Naive thymus-derived CD4-positive, alpha-beta T cell (primary cell): ENCODE measurements around the gene P2RY6. TPM values are rescaled to one million over a fixed set of nuclear protein-coding genes. Genes with fewer than 3 reads are reported as not detected.
A peak's percentile ranks its signal among the peaks of the same experiment; 100 is the strongest.
"Not testable (repeated sequence)": the region's sequence is repeated elsewhere in the genome, so short reads cannot be mapped to it uniquely, and the experiment has no call there.

Experiments
- ATAC-seq: fragments of 150-1000 bp; cut with Tn5 transposase; 2 replicates; pipeline ENCODE4 v1.10.0; 2021; ENCODE audit warnings: mild to moderate bottlenecking, moderate library complexity
- CTCF ChIA-PET: fragments of 350-600 bp; sonication (Branson Sonifier 250); formaldehyde crosslinking; loops from one replicate; lab custom pipeline; 2021; ENCODE audit warnings: antibody characterized with exemption; lab: Charles Lee
- POLR2A ChIA-PET: fragments of 350-600 bp; sonication (Branson Sonifier 250); formaldehyde crosslinking; loops from one replicate; lab custom pipeline; 2021; ENCODE audit warnings: antibody characterized with exemption, inconsistent platforms; lab: Charles Lee
- DNase-seq, 9 donors: peaks; one replicate each; pipeline versions ENCODE4 v3.0.0 to v3.0.0-alpha.2; 2020 to 2022; ENCODE audit warnings: mixed read lengths in 1 of 9
- H3K27ac ChIP-seq: one replicate; pipeline ENCODE4 v1.7.0; 2013; ENCODE audit warnings: mild to moderate bottlenecking, low read depth, low read length, moderate library complexity
- H3K27me3 ChIP-seq, 2 donors: one replicate each; pipeline ENCODE4 v1.7.0; 2013; ENCODE audit warnings: low read length in 2 of 2, mild to moderate bottlenecking in 2 of 2, moderate library complexity in 2 of 2; ENCODE audit not compliant: control insufficient read depth in 2 of 2, insufficient read depth in 2 of 2
- H3K36me3 ChIP-seq, 3 experiments: 1 replicate in 2 of 3; 2 replicates in 1 of 3; pipeline ENCODE4 v1.7.0; 2013; ENCODE audit warnings: low read length in 3 of 3, mild to moderate bottlenecking in 3 of 3, moderate library complexity in 1 of 3; ENCODE audit not compliant: insufficient read depth in 3 of 3, control insufficient read depth in 2 of 3
- H3K4me1 ChIP-seq, 2 donors: one replicate each; pipeline ENCODE4 v1.7.0; 2013; ENCODE audit warnings: low read length in 2 of 2, mild to moderate bottlenecking in 2 of 2, moderate library complexity in 1 of 2; ENCODE audit not compliant: control insufficient read depth in 2 of 2, insufficient read depth in 2 of 2
- H3K4me3 ChIP-seq: 2 replicates; pipeline ENCODE4 v1.7.0; 2013; ENCODE audit warnings: mild to moderate bottlenecking, low read length
- H3K9me3 ChIP-seq, 3 experiments: 1 replicate in 2 of 3; 2 replicates in 1 of 3; pipeline ENCODE4 v1.7.0; 2013; ENCODE audit warnings: low read length in 3 of 3; ENCODE audit not compliant: control insufficient read depth in 2 of 3
- H3K27ac Mint-ChIP-seq, 9 donors: one replicate each; pipeline ENCODE4 v1.8.0; 2020 to 2022; ENCODE audit warnings: mixed read lengths in 9 of 9, mild to moderate bottlenecking in 8 of 9, moderate library complexity in 5 of 9, inconsistent platforms in 2 of 9
- H3K27me3 Mint-ChIP-seq, 5 donors: one replicate each; pipeline ENCODE4 v1.8.0; 2021 to 2022; ENCODE audit warnings: mixed read lengths in 5 of 5, mild to moderate bottlenecking in 1 of 5
- H3K36me3 Mint-ChIP-seq, 5 donors: one replicate each; pipeline ENCODE4 v1.8.0; 2020 to 2022; ENCODE audit warnings: mixed read lengths in 5 of 5, mild to moderate bottlenecking in 3 of 5, inconsistent platforms in 1 of 5
- H3K4me1 Mint-ChIP-seq, 7 donors: one replicate each; pipeline ENCODE4 v1.8.0; 2020 to 2022; ENCODE audit warnings: mixed read lengths in 7 of 7, mild to moderate bottlenecking in 3 of 7, inconsistent platforms in 1 of 7
- H3K4me3 Mint-ChIP-seq, 10 donors: one replicate each; pipeline ENCODE4 v1.8.0; 2020 to 2022; ENCODE audit warnings: mild to moderate bottlenecking in 10 of 10, mixed read lengths in 10 of 10, moderate library complexity in 6 of 10, inconsistent platforms in 2 of 10
- H3K9me3 Mint-ChIP-seq, 11 donors: one replicate each; pipeline ENCODE4 v1.8.0; 2020 to 2022; ENCODE audit warnings: mixed read lengths in 11 of 11, mild to moderate bottlenecking in 4 of 11, inconsistent platforms in 1 of 11, moderate library complexity in 1 of 11
- intact Hi-C, 2 donors: fragments of 100-400 bp; cut with micrococcal nuclease; formaldehyde crosslinking; loops; one replicate each; pipeline ENCODE4 v1.15.1; 2023
- polyA plus RNA-seq, 2 donors: library from polyadenylated mRNA; unstranded; fragments of 300-500 nt; fragmentation: Illumina TruSeq; gene quantifications; one replicate each; pipeline ENCODE4 v1.2.3, GENCODE V29; 2021
- total RNA-seq, 6 experiments: library from RNA in 5 of 6; stranded (reverse) in 5 of 6; gene quantifications; 1 replicate in 5 of 6; 2 replicates in 1 of 6; pipeline ENCODE4 v1.2.3 and lab custom pipeline; 2021 to 2026

The P2RY6 gene
- total and polyA plus RNA-seq, 7 experiments from 2014 or later: 0.34 to 1.8 (median 0.92) TPM; not detected in 4

DNA sequence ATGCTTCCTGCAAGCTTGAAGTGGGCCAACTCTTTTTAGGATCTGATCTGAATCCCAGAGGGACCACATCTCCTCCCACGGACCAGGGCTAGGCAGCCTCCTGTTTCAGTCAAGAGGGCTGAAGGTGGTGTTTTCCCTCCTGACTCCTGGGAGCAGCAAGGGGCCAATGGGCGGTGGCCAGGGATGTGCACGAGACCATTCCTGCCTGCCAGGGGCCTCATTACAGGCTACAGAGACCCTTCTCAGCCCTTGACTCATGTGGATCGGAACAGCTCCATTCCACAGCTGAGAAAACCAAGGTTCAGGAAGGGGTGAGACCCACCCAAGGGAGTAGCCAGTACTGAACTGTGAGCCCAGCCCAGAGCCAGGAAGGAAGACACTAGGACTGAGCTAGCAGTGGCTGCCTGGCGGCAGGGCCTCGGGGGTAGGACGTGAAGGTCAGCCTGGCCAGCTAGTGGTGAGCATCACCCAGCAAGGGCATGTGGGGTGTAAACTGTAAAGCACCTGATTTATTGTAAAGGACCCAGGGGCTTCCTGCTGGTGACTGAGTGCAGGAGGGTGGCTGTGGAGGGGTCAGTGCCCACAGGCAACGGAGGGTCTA is 3.4 kb upstream of the P2RY6 start:
- no peaks in the 10 kb centered on the region for H3K27me3 ChIP-seq
- H3K4me3 ChIP-seq: no peak overlapping the region
- Mint-ChIP-seq H3K27me3 (peaks cover 16 to 44% (median 21%) of the 10 kb centered on the region in 5 donors), H3K27ac (no peak overlapping the region), H3K36me3 (no peaks in the 10 kb centered on the region), H3K4me1 (peaks cover 0 to 2% (median 0%) of the 10 kb centered on the region in 7 donors), H3K9me3 (no peaks in the 10 kb centered on the region), H3K4me3 (no peak overlapping the region)
- no peaks in the 10 kb centered on the region for H3K9me3 ChIP-seq
- no peak overlapping the region for H3K27ac ChIP-seq
- no peak for ATAC-seq
- intact Hi-C loops: no loop called here
- no peaks in the 10 kb centered on the region for H3K36me3 ChIP-seq
- POLR2A ChIA-PET: no interaction called here
- H3K4me1 ChIP-seq: no peaks in the 10 kb centered on the region
- CTCF ChIA-PET: no interaction called here
- no peak for DNase-seq

DNA sequence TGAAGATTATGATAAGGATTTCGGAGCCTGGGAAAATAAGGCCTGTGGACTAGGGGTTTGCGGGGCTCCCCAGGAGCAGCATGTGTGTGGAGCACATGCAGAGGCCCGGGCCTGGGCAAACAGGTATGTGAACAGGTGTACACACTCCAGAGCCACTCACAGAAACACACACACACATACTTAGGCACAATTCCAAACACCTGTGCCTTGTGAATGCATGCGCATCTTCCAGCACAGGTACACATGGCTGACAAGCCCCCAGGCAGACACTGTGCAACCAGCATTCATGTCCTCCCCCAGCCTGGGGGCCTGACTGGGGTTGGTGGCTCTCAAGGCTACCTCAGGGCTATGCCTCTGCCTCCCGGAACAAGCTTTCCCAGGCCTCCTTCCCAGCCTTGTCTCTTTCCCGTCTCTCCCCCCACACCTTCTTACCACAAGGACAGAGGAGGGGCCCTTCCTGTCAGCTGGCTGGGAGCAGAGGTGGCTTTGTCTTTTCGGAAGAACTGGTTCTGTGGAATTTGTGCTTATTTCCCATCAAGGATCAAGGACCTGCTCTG is 2.6 kb upstream of the P2RY6 start:
- ATAC-seq (no peak), DNase-seq (no peak)
- Mint-ChIP-seq H3K4me1 (peaks cover 0 to 4% (median 0%) of the 10 kb centered on the region in 7 donors), H3K9me3 (no peaks in the 10 kb centered on the region), H3K27me3 (peaks cover 14 to 41% (median 19%) of the 10 kb centered on the region in 5 donors), H3K27ac (no peak overlapping the region), H3K4me3 (no peak overlapping the region), H3K36me3 (no peaks in the 10 kb centered on the region)
- H3K27ac ChIP-seq: no peak overlapping the region
- intact Hi-C loops: no loop called here
- H3K27me3 ChIP-seq: no peaks in the 10 kb centered on the region
- no peaks in the 10 kb centered on the region for H3K36me3 ChIP-seq
- ChIA-PET CTCF (no interaction called here), POLR2A (no interaction called here)
- no peak overlapping the region for H3K4me3 ChIP-seq
- H3K9me3 ChIP-seq: no peaks in the 10 kb centered on the region
- no peaks in the 10 kb centered on the region for H3K4me1 ChIP-seq

DNA sequence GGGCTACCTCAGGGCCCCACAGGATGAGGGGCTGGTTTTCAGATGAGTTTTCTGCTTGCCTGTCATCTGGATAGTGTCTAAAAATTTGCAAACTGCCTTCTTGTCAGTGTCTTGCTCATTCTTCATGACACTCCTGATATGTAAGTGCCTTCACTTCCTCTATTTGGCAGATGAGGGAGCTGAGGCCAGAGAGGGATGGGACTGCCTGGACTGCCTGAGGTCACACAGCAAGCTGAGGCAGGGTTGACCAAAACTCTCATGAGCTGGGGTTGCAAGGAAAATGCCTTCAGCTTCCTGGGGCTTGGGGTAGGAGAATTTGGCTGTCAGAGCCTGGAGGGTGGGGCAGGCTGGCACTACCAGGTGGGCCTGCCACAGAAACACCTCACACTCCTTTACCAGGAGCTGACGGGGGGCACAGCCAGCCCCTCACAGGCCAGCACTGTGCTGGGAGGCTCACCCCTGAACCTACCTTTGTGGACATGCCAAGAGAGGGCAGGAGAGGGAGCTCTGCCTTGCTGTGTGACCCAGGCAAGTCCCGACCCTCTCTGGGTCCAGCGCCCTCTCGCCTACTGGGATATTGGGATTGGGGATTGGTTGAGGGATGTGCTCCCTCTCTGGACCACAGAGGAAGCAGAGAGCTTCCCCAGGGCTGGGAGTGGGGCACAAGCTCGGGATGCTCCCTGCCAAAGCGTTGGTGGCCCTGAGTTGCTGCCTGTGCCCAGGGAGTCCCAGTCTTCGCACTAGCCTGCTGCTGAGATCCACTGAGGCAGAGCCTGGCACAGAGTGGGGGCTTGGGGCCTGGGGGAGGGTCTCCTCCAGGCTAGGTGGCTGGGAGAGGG is 1.9 kb upstream of the P2RY6 start:
- H3K27me3 ChIP-seq: no peaks in the 10 kb centered on the region
- Mint-ChIP-seq H3K36me3 (no peaks in the 10 kb centered on the region), H3K4me1 (peaks cover 0 to 4% (median 0%) of the 10 kb centered on the region in 7 donors), H3K9me3 (no peaks in the 10 kb centered on the region), H3K27ac (no peak overlapping the region), H3K27me3 (peaks cover 7 to 39% (median 12%) of the 10 kb centered on the region in 5 donors), H3K4me3 (no peak overlapping the region)
- intact Hi-C loops: no loop called here
- ATAC-seq (peak; percentile 44), DNase-seq (no peak)
- H3K36me3 ChIP-seq: no peaks in the 10 kb centered on the region
- H3K4me1 ChIP-seq: no peaks in the 10 kb centered on the region
- H3K9me3 ChIP-seq: no peaks in the 10 kb centered on the region
- H3K27ac ChIP-seq: no peak overlapping the region
- no peak overlapping the region for H3K4me3 ChIP-seq
- POLR2A ChIA-PET: no interaction called here
- CTCF ChIA-PET: no interaction called here

DNA sequence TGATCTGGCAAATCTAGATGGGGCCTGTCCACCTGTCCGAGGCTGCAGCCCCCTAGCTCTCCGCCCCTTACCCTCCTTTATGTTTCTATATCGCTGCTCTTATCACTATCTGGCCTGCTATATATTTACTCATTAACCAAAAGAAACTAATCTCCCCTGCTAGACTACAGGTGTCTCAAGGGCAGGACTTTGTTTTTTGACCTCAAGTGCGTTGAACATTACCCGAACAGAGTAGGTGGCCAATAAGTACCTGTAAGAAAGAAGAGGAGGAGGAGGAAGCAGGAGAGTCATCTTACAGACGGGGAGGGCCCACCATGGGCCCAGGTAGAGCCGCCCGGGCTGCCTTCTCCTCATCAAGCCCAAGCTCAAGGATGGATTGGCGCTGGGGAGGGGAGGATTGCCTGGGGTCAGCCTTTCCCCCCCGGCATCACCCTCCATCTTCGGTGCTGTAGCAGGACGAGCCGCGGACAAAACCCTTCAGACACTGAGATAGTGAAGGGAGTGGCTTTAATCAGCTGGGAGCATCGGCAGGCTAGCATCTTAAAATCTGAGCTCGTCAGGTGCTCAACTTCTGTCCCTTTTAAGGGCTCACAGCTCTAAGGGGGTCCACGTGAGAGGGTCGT is 1.2 kb upstream of the P2RY6 start:
- CTCF ChIA-PET: no interaction called here
- Mint-ChIP-seq H3K27ac (no peak overlapping the region), H3K4me1 (peaks cover 0 to 4% (median 0%) of the 10 kb centered on the region in 7 donors), H3K27me3 (peaks cover 3 to 38% (median 6%) of the 10 kb centered on the region in 5 donors), H3K9me3 (no peaks in the 10 kb centered on the region), H3K4me3 (no peak overlapping the region), H3K36me3 (no peaks in the 10 kb centered on the region)
- POLR2A ChIA-PET: no interaction called here
- Histone ChIP-seq H3K36me3 (no peaks in the 10 kb centered on the region), H3K27me3 (no peaks in the 10 kb centered on the region), H3K4me1 (no peaks in the 10 kb centered on the region), H3K4me3 (no peak overlapping the region), H3K27ac (no peak overlapping the region), H3K9me3 (no peaks in the 10 kb centered on the region)
- no peak for DNase-seq
- no peak for ATAC-seq
- intact Hi-C loops: no loop called here

DNA sequence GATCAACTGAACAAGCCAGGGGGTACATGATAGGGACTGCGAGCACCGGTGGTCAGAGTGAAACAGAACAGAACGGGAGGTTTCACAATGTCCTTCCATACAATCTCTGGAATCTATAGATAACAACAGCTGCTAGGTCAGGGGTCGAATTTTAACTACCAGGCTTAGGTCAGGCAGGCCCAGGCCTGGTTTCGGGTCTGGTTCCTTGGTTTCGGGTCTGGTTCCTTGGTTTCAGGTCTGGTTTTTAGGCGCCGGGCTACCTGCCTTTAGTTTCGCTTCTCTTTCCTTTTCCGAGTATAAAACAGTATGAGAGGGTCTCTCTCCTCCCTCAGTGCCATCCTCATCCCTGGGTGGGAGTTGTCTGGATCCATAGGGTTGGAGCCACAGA is 666 bp upstream of the P2RY6 start:
- H3K4me1 ChIP-seq, CTCF ChIA-PET, H3K4me1 Mint-ChIP-seq, H3K4me3 ChIP-seq, H3K9me3 Mint-ChIP-seq, H3K27me3 ChIP-seq, intact Hi-C loops, ATAC-seq, H3K36me3 Mint-ChIP-seq, H3K36me3 ChIP-seq, H3K27ac ChIP-seq, DNase-seq, H3K9me3 ChIP-seq, H3K4me3 Mint-ChIP-seq, POLR2A ChIA-PET: not testable (repeated sequence)
- Mint-ChIP-seq H3K27me3 (peaks cover 0 to 35% (median under 1%) of the 10 kb centered on the region in 5 donors), H3K27ac (peak overlapping the region in 1 of 9 donors; percentile 72)

DNA sequence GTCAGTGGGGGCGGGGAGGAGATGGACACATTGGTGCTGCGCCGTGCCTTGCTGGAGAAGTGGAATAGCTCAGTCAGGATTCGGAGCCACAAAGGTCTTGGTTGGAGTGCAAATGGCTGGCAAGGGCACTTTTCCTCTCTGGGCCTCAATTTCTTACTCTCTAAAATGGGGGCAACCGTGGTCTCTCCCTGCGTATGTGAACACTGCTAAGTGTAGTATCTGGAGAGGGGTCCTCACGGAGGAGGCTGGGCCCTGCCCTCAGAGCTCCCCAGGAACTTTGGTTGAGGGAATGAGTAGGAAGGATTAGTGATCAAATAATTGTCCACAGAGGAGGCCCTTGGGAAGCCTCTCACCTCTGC is 521 bp downstream of the P2RY6 start:
- no peak for DNase-seq
- no peak for ATAC-seq
- Mint-ChIP-seq H3K9me3 (no peaks in the 10 kb centered on the region), H3K27me3 (peaks cover 0 to 30% (median 0%) of the 10 kb centered on the region in 5 donors), H3K27ac (no peak overlapping the region), H3K4me1 (peaks cover 0 to 4% (median 0%) of the 10 kb centered on the region in 7 donors), H3K36me3 (no peaks in the 10 kb centered on the region), H3K4me3 (no peak overlapping the region)
- Histone ChIP-seq H3K4me1 (no peaks in the 10 kb centered on the region), H3K27me3 (no peaks in the 10 kb centered on the region), H3K9me3 (no peaks in the 10 kb centered on the region), H3K36me3 (no peaks in the 10 kb centered on the region), H3K4me3 (no peak overlapping the region), H3K27ac (no peak overlapping the region)
- CTCF ChIA-PET: interaction anchor here (0.6 kb wide), 1 partner anchor 300 kb away, joined by 3 read pairs; no protein-coding TSS in a partner anchor
- intact Hi-C loops: no loop called here
- POLR2A ChIA-PET: no interaction called here
